ENCODE measurements around the gene PLEKHH3.

DNA sequence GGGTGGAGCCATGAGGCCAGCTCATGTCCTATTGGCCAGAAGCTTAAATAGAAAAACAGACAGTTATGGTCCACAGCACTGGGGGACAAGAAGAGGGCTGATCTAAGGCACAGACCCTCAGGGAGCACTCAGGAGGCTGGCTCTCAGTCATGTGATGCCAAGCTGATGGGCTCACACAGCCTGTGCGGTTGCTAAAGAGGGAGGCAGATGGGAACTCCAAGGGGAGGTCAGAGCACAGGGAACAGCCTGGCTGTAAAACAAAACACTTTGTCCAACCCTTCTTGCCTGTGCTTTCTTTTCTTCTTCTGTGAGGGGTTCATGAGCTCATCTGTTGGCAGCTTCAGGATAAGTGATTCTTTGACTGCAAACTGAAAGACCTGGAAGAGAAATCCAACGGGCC lies 32.8 kb upstream of the PLEKHH3 start:
- TF ChIP-seq, protein P1, sequence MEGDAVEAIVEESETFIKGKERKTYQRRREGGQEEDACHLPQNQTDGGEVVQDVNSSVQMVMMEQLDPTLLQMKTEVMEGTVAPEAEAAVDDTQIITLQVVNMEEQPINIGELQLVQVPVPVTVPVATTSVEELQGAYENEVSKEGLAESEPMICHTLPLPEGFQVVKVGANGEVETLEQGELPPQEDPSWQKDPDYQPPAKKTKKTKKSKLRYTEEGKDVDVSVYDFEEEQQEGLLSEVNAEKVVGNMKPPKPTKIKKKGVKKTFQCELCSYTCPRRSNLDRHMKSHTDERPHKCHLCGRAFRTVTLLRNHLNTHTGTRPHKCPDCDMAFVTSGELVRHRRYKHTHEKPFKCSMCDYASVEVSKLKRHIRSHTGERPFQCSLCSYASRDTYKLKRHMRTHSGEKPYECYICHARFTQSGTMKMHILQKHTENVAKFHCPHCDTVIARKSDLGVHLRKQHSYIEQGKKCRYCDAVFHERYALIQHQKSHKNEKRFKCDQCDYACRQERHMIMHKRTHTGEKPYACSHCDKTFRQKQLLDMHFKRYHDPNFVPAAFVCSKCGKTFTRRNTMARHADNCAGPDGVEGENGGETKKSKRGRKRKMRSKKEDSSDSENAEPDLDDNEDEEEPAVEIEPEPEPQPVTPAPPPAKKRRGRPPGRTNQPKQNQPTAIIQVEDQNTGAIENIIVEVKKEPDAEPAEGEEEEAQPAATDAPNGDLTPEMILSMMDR (IDR thresholded peaks at IDR 0.05) = no peak
- TF ChIP-seq POLR2A (IDR thresholded peaks at IDR 0.05) = no peak
- no peak for TF ChIP-seq POLR2AphosphoS5 (IDR thresholded peaks at IDR 0.05)

All from breast epithelium (tissue), 3 donors.